Frontal cortex (tissue), 4 donors: ENCODE results near the gene OTOG. TPM values are rescaled to one million over a fixed set of nuclear protein-coding genes. Genes with fewer than 3 reads are reported as not detected.

ENCODE experiments used
- DNase-seq, 2 donors: peaks; one replicate each; pipeline ENCODE4 v3.0.0; 2012; ENCODE audit warnings: low spot score in 2 of 2
- FAIRE-seq: peaks from 2 replicates; lab custom pipeline; 2012; peaks lifted over from hg19 to GRCh38; lab: Jason Lieb, UNC
- total RNA-seq: library from RNA; depleted of rRNA; stranded (reverse); fragments of >200 nt; gene quantifications from one replicate; pipeline ENCODE4 v1.2.3, GENCODE V29; 2014
- donor health status: control.
- donor health status: control.
- donor health status: control.

OTOG gene
- total RNA-seq, 1 donor from 2014 or later = under 0.01 TPM

GRCh38 chr11:17597770-17598169 is 50.7 kb downstream of the OTOG start:
- no peak for DNase-seq
- FAIRE-seq = no peak

GRCh38 chr11:17598700-17599459 is 51.8 kb downstream of the OTOG start:
- FAIRE-seq = no peak
- DNase-seq = peak; percentile 42 to 65

GRCh38 chr11:17599460-17599925 is 52.4 kb downstream of the OTOG start:
- no peak for FAIRE-seq
- DNase-seq = no peak

- DNase-seq (no peak), FAIRE-seq (no peak)
These were observed 53.5 kb downstream of the OTOG start for GRCh38 chr11:17600316-17601255.

- DNase-seq = no peak
- no peak for FAIRE-seq
These were observed 54.2 kb downstream of the OTOG start for GRCh38 chr11:17601256-17601671.

- no peak for FAIRE-seq
These were observed 54.6 kb downstream of the OTOG start for GRCh38 chr11:17601676-17602075.

GRCh38 chr11:17602105-17603001 is 55.3 kb downstream of the OTOG start:
- no peak for FAIRE-seq
- DNase-seq = no peak

More at GRCh38 chr11:17601676-17602075, 54.6 kb downstream of the OTOG start:
- no peak for DNase-seq

- DNase-seq = no peak
- FAIRE-seq = no peak
These were observed 56.2 kb downstream of the OTOG start for GRCh38 chr11:17603056-17603825.

- FAIRE-seq (no peak), DNase-seq (no peak)
These were observed 57.3 kb downstream of the OTOG start for GRCh38 chr11:17604201-17604914.

- FAIRE-seq = no peak
- DNase-seq = no peak
These were observed 57.8 kb downstream of the OTOG start for GRCh38 chr11:17604915-17605233.

GRCh38 chr11:17605651-17606122 is 58.6 kb downstream of the OTOG start:
- DNase-seq (no peak), FAIRE-seq (no peak)

GRCh38 chr11:17606233-17607082 is 59.4 kb downstream of the OTOG start:
- DNase-seq = no peak
- no peak for FAIRE-seq

- FAIRE-seq = no peak
- DNase-seq = no peak
These were observed 60.0 kb downstream of the OTOG start for GRCh38 chr11:17607083-17607429.

GRCh38 chr11:17607591-17608570 is 60.8 kb downstream of the OTOG start:
- FAIRE-seq (no peak), DNase-seq (no peak)

- DNase-seq = no peak
- FAIRE-seq = no peak
These were observed 61.8 kb downstream of the OTOG start for GRCh38 chr11:17608821-17609220.

GRCh38 chr11:17609291-17610084 is 62.4 kb downstream of the OTOG start:
- DNase-seq = no peak
- FAIRE-seq = no peak
